G401 (cell line): ENCODE results near the gene C1orf122. TPM values are rescaled to one million over a fixed set of nuclear protein-coding genes. Genes with fewer than 3 reads are reported as not detected.
"Not testable (repeated sequence)": the region's sequence is repeated elsewhere in the genome, so short reads cannot be mapped to it uniquely, and the experiment has no call there.

ENCODE experiments used
- DNase-seq: peaks from one replicate; pipeline ENCODE4 v3.0.0-alpha.2; 2015; ENCODE audit warnings: low spot score
- in situ Hi-C: cut with HindIII; loops from 2 replicates; pipeline ENCODE4 v1.10.0; 2016; ENCODE audit warnings: low sequenced_read_pairs, mixed read lengths
- total RNA-seq: library from RNA; depleted of rRNA; stranded (reverse); fragments of >200 nt; shearing (Covaris generic); gene quantifications from 2 replicates; pipeline ENCODE4 v1.2.3, GENCODE V29; 2014; rRNA removed

C1orf122 gene
- total RNA-seq, result 99.0 and 128 TPM in 2 replicates

GRCh38 chr1:37807555-37808368 is at the start of gene C1orf122, which contains the start of gene YRDC:
TSS of gene C1orf122 (plus strand) at chr1:37807790. CDS start at chr1:37808405, 615 bp downstream.
TSS of gene YRDC (minus strand) at chr1:37808208. CDS start at chr1:37808180, 28 bp downstream.
- DNase-seq, result peak; percentile 92
- in situ Hi-C loops, result no loop called here

- in situ Hi-C loops, result no loop called here
- no peak for DNase-seq
Measured at GRCh38 chr1:37759451-37759850, 48.1 kb upstream of the C1orf122 start.

- in situ Hi-C loops, result no loop called here
- no peak for DNase-seq
Measured at GRCh38 chr1:37761416-37762095, 46.0 kb upstream of the C1orf122 start.

- DNase-seq, result no peak
- in situ Hi-C loops, result no loop called here
Measured at GRCh38 chr1:37762516-37762915, 45.1 kb upstream of the C1orf122 start.

- in situ Hi-C loops, result no loop called here
- DNase-seq, result no peak
Measured at GRCh38 chr1:37763791-37764413, 43.7 kb upstream of the C1orf122 start.

GRCh38 chr1:37764414-37764825 is 43.2 kb upstream of the C1orf122 start:
- in situ Hi-C loops, result no loop called here
- no peak for DNase-seq

- DNase-seq, result peak; percentile 29
- in situ Hi-C loops, result no loop called here
Measured at GRCh38 chr1:37764888-37765441, 42.6 kb upstream of the C1orf122 start, which contains the start of gene EPHA10. TSS of gene EPHA10 (minus strand) at chr1:37765120. CDS start at chr1:37765066, 54 bp downstream.

GRCh38 chr1:37765916-37766664 is 41.5 kb upstream of the C1orf122 start:
- in situ Hi-C loops, result no loop called here
- peak; percentile 10 for DNase-seq

GRCh38 chr1:37767488-37767887 is 40.1 kb upstream of the C1orf122 start:
- no peak for DNase-seq
- in situ Hi-C loops, result no loop called here

GRCh38 chr1:37771440-37771839 is 36.1 kb upstream of the C1orf122 start:
- DNase-seq, in situ Hi-C loops: not testable (repeated sequence)

- in situ Hi-C loops, result no loop called here
- no peak for DNase-seq
Measured at GRCh38 chr1:37776946-37777516, 30.6 kb upstream of the C1orf122 start.

- no peak for DNase-seq
Measured at GRCh38 chr1:37778654-37779053, 28.9 kb upstream of the C1orf122 start.

GRCh38 chr1:37782491-37782890 is 25.1 kb upstream of the C1orf122 start:
- DNase-seq, result no peak
- in situ Hi-C loops, result no loop called here

More at GRCh38 chr1:37778654-37779053, 28.9 kb upstream of the C1orf122 start:
- in situ Hi-C loops, result no loop called here

- DNase-seq, result no peak
Measured at GRCh38 chr1:37792943-37793686, 14.5 kb upstream of the C1orf122 start.

GRCh38 chr1:37793773-37794371 is 13.7 kb upstream of the C1orf122 start, which contains the start of gene MANEAL:
TSS of gene MANEAL (plus strand) at chr1:37793847. CDS start at chr1:37794183, 336 bp downstream.
- in situ Hi-C loops, result no loop called here
- peak; percentile 65 for DNase-seq

More at GRCh38 chr1:37792943-37793686, 14.5 kb upstream of the C1orf122 start:
- in situ Hi-C loops, result no loop called here

- in situ Hi-C loops, result no loop called here
- DNase-seq, result peak; percentile 31
Measured at GRCh38 chr1:37794372-37795339, 12.9 kb upstream of the C1orf122 start.
